ENCODE data around the gene CD4.

The CD4 gene

GRCh38 chr12:6827437-6827911, 38.1 kb downstream of the CD4 start:
- Histone ChIP-seq H3K27ac (ENCODE audit: poor library complexity, severe bottlenecking) (peak overlapping the region; percentile 8), H3K4me3 (ENCODE audit: severe bottlenecking) (no peak overlapping the region), H3K4me1 (ENCODE audit: insufficient read depth, poor library complexity, severe bottlenecking) (peaks cover 3% of the 10 kb centered on the region), H3K9me3 (ENCODE audit: severe bottlenecking) (no peaks in the 10 kb centered on the region), H3K36me3 (ENCODE audit: low read depth) (peaks cover 22% of the 10 kb centered on the region), H3K27me3 (ENCODE audit: insufficient read depth, poor library complexity, severe bottlenecking) (peaks cover 11% of the 10 kb centered on the region)
- peak; percentile 58 for ATAC-seq (ENCODE audit: low read depth)
- peak; percentile 2 for DNase-seq (ENCODE audit: low spot score)
- no peak for TF ChIP-seq CTCF (IDR thresholded peaks at IDR 0.05; ENCODE audit: poor library complexity, severe bottlenecking)

- DNase-seq (ENCODE audit: low spot score) (peak; percentile 37), ATAC-seq (ENCODE audit: low read depth) (peak; percentile 20; the same call in 2 of the 3 replicates)
- peaks cover 4% of the 10 kb centered on the region for H3K27me3 ChIP-seq (ENCODE audit: insufficient read depth, poor library complexity, severe bottlenecking)
- H3K9me3 ChIP-seq (ENCODE audit: severe bottlenecking) = no peaks in the 10 kb centered on the region
- peak within 1 kb of the TSS; percentile 89 for H3K4me3 ChIP-seq (ENCODE audit: severe bottlenecking)
- peaks cover 26% of the 10 kb centered on the region for H3K36me3 ChIP-seq (ENCODE audit: low read depth)
- peak; percentile 30 for TF ChIP-seq CTCF (IDR thresholded peaks at IDR 0.05; ENCODE audit: poor library complexity, severe bottlenecking)
- H3K4me1 ChIP-seq (ENCODE audit: insufficient read depth, poor library complexity, severe bottlenecking) = peaks cover 3% of the 10 kb centered on the region
- H3K27ac ChIP-seq (ENCODE audit: poor library complexity, severe bottlenecking) = peak within 1 kb of the TSS; percentile 73
Observed at GRCh38 chr12:6827982-6828780, 38.9 kb downstream of the CD4 start, which contains the start of gene P3H3. TSS of gene P3H3 (plus strand) at chr12:6828407. CDS start at chr12:6828441, 34 bp downstream.

GRCh38 chr12:6828781-6829535, 39.6 kb downstream of the CD4 start:
- DNase-seq (ENCODE audit: low spot score) = peak; percentile 74
- no peaks in the 10 kb centered on the region for H3K27me3 ChIP-seq (ENCODE audit: insufficient read depth, poor library complexity, severe bottlenecking)
- peak; percentile 17 for TF ChIP-seq CTCF (IDR thresholded peaks at IDR 0.05; ENCODE audit: poor library complexity, severe bottlenecking)

GRCh38 chr12:6829536-6830220, 40.4 kb downstream of the CD4 start:
- no peak for TF ChIP-seq CTCF (IDR thresholded peaks at IDR 0.05; ENCODE audit: poor library complexity, severe bottlenecking)
- Histone ChIP-seq H3K27me3 (ENCODE audit: insufficient read depth, poor library complexity, severe bottlenecking) (no peaks in the 10 kb centered on the region), H3K27ac (ENCODE audit: poor library complexity, severe bottlenecking) (peak overlapping the region; percentile 73), H3K4me1 (ENCODE audit: insufficient read depth, poor library complexity, severe bottlenecking) (peaks cover 3% of the 10 kb centered on the region), H3K9me3 (ENCODE audit: severe bottlenecking) (no peaks in the 10 kb centered on the region), H3K36me3 (ENCODE audit: low read depth) (peaks cover 41% of the 10 kb centered on the region), H3K4me3 (ENCODE audit: severe bottlenecking) (peak overlapping the region; percentile 89)
- DNase-seq (ENCODE audit: low spot score) = peak; percentile 63
- peak; percentile 7; the same call in 1 of the 3 replicates for ATAC-seq (ENCODE audit: low read depth)

More at GRCh38 chr12:6828781-6829535, 39.6 kb downstream of the CD4 start:
- peaks cover 3% of the 10 kb centered on the region for H3K4me1 ChIP-seq (ENCODE audit: insufficient read depth, poor library complexity, severe bottlenecking)
- H3K4me3 ChIP-seq (ENCODE audit: severe bottlenecking) = peak overlapping the region; percentile 89
- H3K27ac ChIP-seq (ENCODE audit: poor library complexity, severe bottlenecking) = peak overlapping the region; percentile 73
- H3K36me3 ChIP-seq (ENCODE audit: low read depth) = peaks cover 33% of the 10 kb centered on the region
- H3K9me3 ChIP-seq (ENCODE audit: severe bottlenecking) = no peaks in the 10 kb centered on the region
- peak; percentile 46 for ATAC-seq (ENCODE audit: low read depth)
